Measurements from ENCODE around the gene IDH3B. TPM values are rescaled to one million over a fixed set of nuclear protein-coding genes. Genes with fewer than 3 reads are reported as not detected.
A peak's percentile ranks its signal among the peaks of the same experiment; 100 is the strongest.

Gene IDH3B
- total RNA-seq, 1 experiment from 2014 or later: 132 TPM

- no peaks in the 10 kb centered on the region for H3K4me1 ChIP-seq (ENCODE audit: control insufficient read depth in 1 of 2, insufficient read depth in 2 of 2, low read length in 2 of 2)
- intact Hi-C loops (cut with micrococcal nuclease): no loop called here
- H3K4me2 ChIP-seq (ENCODE audit: low read length): no peak overlapping the region
- no peak overlapping the region for H3K4me3 ChIP-seq (replicated peaks in 1 of 2; ENCODE audit: low read depth in 1 of 2, low read length in 2 of 2)
- no TSS peak for BruUV-seq (replicated peaks)
- no peaks in the 10 kb centered on the region for H4K20me1 ChIP-seq (ENCODE audit: insufficient read depth)
- RAD21 ChIA-PET (ENCODE audit: low non-redundant PET in 1 of 2, low total read pairs in 2 of 2, uncharacterized antibody in 2 of 2, unreplicated experiment in 2 of 2): no interaction called here
- H3K27me3 ChIP-seq (ENCODE audit: insufficient read depth, low read length): no peaks in the 10 kb centered on the region
- no peak overlapping the region for H3K9ac ChIP-seq (ENCODE audit: low read length)
- H3K27ac ChIP-seq (ENCODE audit: low read depth, low read length): no peak overlapping the region
- POLR2A ChIA-PET: no interaction called here
- CTCF ChIA-PET: no interaction called here
- H3K9me3 ChIP-seq (ENCODE audit: control insufficient read depth in 1 of 2, insufficient read depth in 1 of 2, low read depth in 1 of 2, low read length in 2 of 2): no peaks in the 10 kb centered on the region
- H3K79me2 ChIP-seq (ENCODE audit: insufficient read depth, low read length): no peaks in the 10 kb centered on the region
- H3K9me2 ChIP-seq (ENCODE audit: insufficient read depth): no peaks in the 10 kb centered on the region
- DNase-seq (ENCODE audit: low read depth, low spot score) (no peak), ATAC-seq (peak; percentile 59; the same call in 1 of the 2 replicates)
- TF ChIP-seq EGR1 (IDR thresholded peaks at IDR 0.05; ENCODE audit: low read depth) (no peak), CTCF (IDR thresholded peaks at IDR 0.05 in 2 of 3, conservative IDR thresholded peaks at IDR 0.05 in 1 of 3; ENCODE audit: borderline replicate concordance in 1 of 3, insufficient read depth in 1 of 3, low read depth in 2 of 3, low read length in 2 of 3) (peak in 1 of 3 experiments; percentile 32; a peak in 1 of 6 replicates)
- no peak overlapping the region for H2AFZ ChIP-seq (ENCODE audit: low read depth, low read length, poor library complexity, severe bottlenecking)
- H3K36me3 ChIP-seq (ENCODE audit: control insufficient read depth in 1 of 2, insufficient read depth in 2 of 2, low read length in 2 of 2): no peaks in the 10 kb centered on the region
These were observed 35.9 kb upstream of the IDH3B start for GRCh38 chr20:2699775-2700413.

GRCh38 chr20:2698912-2699311 lies 34.9 kb upstream of the IDH3B start:
- DNase-seq (ENCODE audit: low read depth, low spot score) (no peak), ATAC-seq (no peak)
- no peak overlapping the region for H3K27ac ChIP-seq (ENCODE audit: low read depth, low read length)
- no peaks in the 10 kb centered on the region for H3K27me3 ChIP-seq (ENCODE audit: insufficient read depth, low read length)
- no peaks in the 10 kb centered on the region for H3K36me3 ChIP-seq (ENCODE audit: control insufficient read depth in 1 of 2, insufficient read depth in 2 of 2, low read length in 2 of 2)
- no peak for TF ChIP-seq ELF1 (IDR thresholded peaks at IDR 0.05; ENCODE audit: borderline replicate concordance, low read depth)
- TF ChIP-seq CBX3 (IDR thresholded peaks at IDR 0.05; ENCODE audit: low read depth): no peak
- TF ChIP-seq RAD21 (IDR thresholded peaks at IDR 0.05; ENCODE audit: low read depth): no peak
- TF ChIP-seq SP1 (IDR thresholded peaks at IDR 0.05; ENCODE audit: low read depth): no peak
- no peak for TF ChIP-seq POLR2AphosphoS5 (IDR thresholded peaks at IDR 0.05; ENCODE audit: low read depth, low read length)
- no peak for TF ChIP-seq REST (IDR thresholded peaks at IDR 0.05; ENCODE audit: low read depth)
- ChIA-PET POLR2A (no interaction called here), CTCF (no interaction called here), RAD21 (ENCODE audit: low non-redundant PET in 1 of 2, low total read pairs in 2 of 2, uncharacterized antibody in 2 of 2, unreplicated experiment in 2 of 2) (no interaction called here)
- H2AFZ ChIP-seq (ENCODE audit: low read depth, low read length, poor library complexity, severe bottlenecking): no peak overlapping the region
- intact Hi-C loops (cut with micrococcal nuclease): no loop called here
- no peak overlapping the region for H3K9ac ChIP-seq (ENCODE audit: low read length)
- peaks cover 3 to 4% of the 10 kb centered on the region in 2 experiments; a peak in 2 of 4 replicates for H3K4me1 ChIP-seq (ENCODE audit: control insufficient read depth in 1 of 2, insufficient read depth in 2 of 2, low read length in 2 of 2)
- H3K4me2 ChIP-seq (ENCODE audit: low read length): no peak overlapping the region
- no peaks in the 10 kb centered on the region for H3K9me2 ChIP-seq (ENCODE audit: insufficient read depth)
- H3K79me2 ChIP-seq (ENCODE audit: insufficient read depth, low read length): no peaks in the 10 kb centered on the region
- no peak overlapping the region for H3K4me3 ChIP-seq (replicated peaks in 1 of 2; ENCODE audit: low read depth in 1 of 2, low read length in 2 of 2)
- no peaks in the 10 kb centered on the region for H4K20me1 ChIP-seq (ENCODE audit: insufficient read depth)
- H3K9me3 ChIP-seq (ENCODE audit: control insufficient read depth in 1 of 2, insufficient read depth in 1 of 2, low read depth in 1 of 2, low read length in 2 of 2): no peaks in the 10 kb centered on the region
- no TSS peak for BruUV-seq (replicated peaks)
